ENCODE measurements around the gene LACTB.

GRCh38 chr15:63155486-63155885 lies 33.8 kb downstream of the LACTB start:
- no peak for TF ChIP-seq CTCF (conservative IDR thresholded peaks at IDR 0.05; ENCODE audit: low read depth, low read length)
- no peak for TF ChIP-seq EZH2 (IDR thresholded peaks at IDR 0.05; ENCODE audit: borderline replicate concordance, low read depth, low read length, poor library complexity, severe bottlenecking)

Data from A673 (cell line).